NCI-H345 (cell line): Measurements from ENCODE around the gene VPS50.
A peak's percentile ranks its signal among the peaks of the same experiment; 100 is the strongest.

ENCODE experiments used
- DNase-seq: peaks from one replicate; lab custom pipeline; 2025; lab: John Stamatoyannopoulos, UW

The VPS50 gene, protein sequence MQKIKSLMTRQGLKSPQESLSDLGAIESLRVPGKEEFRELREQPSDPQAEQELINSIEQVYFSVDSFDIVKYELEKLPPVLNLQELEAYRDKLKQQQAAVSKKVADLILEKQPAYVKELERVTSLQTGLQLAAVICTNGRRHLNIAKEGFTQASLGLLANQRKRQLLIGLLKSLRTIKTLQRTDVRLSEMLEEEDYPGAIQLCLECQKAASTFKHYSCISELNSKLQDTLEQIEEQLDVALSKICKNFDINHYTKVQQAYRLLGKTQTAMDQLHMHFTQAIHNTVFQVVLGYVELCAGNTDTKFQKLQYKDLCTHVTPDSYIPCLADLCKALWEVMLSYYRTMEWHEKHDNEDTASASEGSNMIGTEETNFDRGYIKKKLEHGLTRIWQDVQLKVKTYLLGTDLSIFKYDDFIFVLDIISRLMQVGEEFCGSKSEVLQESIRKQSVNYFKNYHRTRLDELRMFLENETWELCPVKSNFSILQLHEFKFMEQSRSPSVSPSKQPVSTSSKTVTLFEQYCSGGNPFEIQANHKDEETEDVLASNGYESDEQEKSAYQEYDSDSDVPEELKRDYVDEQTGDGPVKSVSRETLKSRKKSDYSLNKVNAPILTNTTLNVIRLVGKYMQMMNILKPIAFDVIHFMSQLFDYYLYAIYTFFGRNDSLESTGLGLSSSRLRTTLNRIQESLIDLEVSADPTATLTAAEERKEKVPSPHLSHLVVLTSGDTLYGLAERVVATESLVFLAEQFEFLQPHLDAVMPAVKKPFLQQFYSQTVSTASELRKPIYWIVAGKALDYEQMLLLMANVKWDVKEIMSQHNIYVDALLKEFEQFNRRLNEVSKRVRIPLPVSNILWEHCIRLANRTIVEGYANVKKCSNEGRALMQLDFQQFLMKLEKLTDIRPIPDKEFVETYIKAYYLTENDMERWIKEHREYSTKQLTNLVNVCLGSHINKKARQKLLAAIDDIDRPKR

DNA sequence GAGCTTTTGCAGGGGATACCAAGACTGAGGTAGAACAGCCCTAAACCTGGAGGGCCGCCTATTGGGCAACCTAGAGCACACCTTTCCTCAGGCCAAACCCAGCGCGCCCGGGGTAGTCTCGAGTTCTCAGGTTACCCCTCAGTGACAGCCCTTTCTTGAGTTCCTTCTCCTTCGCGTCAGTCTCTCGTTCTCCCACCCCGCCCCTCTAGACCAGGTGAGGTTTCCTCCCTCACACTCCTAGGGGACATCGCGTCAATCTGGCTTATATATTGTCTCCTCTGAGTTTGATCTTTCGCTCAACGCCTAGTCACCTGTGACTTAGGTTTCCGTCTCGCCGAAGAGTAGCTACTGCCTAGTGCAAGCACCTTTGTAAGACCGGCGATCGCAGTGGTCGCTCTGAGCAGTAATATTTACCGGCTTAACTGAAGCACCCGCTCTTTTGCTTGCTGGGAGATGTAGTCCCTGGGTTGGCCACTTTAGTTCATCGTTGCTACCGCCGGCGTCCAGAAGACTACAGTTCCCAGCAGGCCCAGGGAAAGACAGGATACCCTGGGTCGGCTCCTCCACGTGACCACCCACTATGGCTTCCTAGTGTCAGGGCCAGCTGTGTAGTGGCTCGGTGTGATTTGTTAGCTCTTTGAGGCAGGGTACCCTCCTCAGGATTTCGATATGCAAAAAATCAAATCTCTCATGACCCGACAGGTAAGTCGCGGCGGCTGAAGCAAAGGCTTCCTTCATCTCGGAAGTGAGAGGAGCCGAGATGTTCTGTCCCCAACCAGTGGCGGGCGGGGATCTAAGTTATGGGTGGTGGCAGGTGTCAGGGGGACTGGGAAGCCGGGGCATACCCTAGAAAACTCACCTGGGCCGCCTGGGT, at the start of gene VPS50:
TSS of gene VPS50 (plus strand) at position 568 of the 874 bp plus-strand sequence. CDS start at position 670, 102 bp downstream.
- DNase-seq = peak; percentile 98

GRCh38 chr7:93185303-93186027, 46.7 kb upstream of the VPS50 start:
- DNase-seq = no peak

DNA sequence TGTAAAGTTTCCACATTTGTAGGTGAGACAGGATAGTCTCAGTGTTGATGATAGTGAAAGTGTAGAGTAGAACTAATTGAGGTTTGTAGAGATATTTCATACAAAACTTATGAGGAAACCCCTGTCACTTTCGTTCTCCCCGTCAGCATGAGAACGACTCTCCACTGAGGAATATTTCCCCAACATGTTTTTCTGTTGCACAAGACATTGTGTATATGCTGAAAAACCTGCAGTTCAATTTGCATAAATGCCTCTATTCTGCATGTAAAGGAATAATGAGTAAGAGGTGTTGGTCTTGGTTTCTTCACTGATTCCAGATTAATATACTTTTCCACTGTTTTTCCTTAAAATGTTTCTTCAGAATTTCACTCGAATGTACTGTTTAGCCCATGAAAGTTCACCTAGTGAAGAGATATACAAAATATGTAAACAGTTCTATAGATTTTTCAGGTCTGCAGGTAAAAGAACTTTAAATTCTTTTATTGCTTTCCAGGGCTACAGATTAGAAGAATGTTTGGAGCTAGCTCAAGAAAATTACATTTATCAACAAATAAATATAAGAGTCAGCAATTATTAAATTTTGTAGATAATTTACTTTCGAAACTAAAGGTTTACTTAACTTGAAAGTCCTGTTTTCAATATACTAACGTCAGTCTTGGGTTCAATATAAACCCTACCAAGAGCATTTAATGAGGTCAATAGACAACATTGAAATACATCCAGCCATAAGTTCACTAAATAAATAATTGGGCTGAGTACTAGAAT, 43.1 kb upstream of the VPS50 start:
- no peak for DNase-seq

- DNase-seq = no peak
Measured at GRCh38 chr7:93194386-93194785, 37.8 kb upstream of the VPS50 start.

DNA sequence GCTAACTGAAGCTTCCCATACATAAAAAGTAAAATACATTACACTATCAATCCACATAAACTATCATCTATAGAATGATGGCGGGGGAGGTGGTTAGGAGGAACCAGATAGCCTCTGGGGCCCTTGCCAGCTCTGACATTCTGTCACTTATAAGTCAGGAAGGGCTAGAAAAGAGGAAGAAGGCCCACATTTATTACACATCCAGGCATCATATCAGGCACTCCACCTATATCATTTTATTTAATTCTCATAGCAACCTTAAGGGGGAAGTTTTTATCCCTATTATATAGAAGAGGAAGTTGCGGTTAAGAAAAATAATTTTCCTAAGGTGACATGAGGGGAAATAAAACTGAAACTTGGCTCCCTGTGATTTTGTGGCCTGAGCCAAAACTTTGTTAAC, 35.8 kb upstream of the VPS50 start:
- no peak for DNase-seq

DNA sequence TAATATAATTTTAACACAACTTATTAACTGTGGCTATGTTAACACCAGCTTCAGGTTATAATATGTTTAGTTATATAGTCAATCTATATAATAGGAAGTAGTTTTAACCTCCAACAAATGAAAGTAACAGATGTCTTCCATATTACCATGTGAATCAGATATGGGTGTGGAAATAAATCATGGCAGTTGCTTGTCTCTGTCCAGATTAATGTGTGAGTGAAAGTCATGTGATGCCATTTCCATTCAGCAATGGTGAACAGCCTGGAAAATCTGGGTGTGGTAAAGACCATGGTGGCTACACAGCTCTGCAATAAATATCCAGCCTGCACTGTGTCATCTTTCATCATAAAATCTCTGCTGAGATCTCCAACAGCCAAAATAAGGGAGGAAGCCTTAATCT, 33.7 kb upstream of the VPS50 start:
- DNase-seq = no peak

- DNase-seq = no peak
Measured at GRCh38 chr7:93202594-93203250, 29.4 kb upstream of the VPS50 start.

GRCh38 chr7:93203496-93203895, 28.7 kb upstream of the VPS50 start:
- DNase-seq = peak; percentile 72

DNA sequence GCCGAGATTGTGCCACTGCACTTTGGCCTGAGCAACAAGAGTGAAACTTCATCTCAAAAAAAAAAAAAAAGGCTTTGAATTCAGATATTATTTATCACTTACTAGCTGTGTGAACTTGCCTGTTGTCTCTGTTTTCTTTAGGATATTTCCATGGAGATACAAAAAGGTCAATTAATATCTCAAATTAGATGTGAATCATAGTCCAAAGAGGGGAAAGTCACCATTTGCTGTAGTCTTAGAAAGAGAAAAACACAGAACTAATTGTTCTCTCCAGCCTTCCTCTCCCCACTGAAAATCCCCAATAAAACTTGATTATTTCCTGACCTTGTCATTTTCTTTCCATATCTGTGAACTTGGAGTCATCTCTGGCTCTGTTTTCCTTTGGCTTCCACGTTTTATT, 27.1 kb upstream of the VPS50 start:
- no peak for DNase-seq

GRCh38 chr7:93211228-93211818, 20.8 kb upstream of the VPS50 start:
- DNase-seq = no peak

DNA sequence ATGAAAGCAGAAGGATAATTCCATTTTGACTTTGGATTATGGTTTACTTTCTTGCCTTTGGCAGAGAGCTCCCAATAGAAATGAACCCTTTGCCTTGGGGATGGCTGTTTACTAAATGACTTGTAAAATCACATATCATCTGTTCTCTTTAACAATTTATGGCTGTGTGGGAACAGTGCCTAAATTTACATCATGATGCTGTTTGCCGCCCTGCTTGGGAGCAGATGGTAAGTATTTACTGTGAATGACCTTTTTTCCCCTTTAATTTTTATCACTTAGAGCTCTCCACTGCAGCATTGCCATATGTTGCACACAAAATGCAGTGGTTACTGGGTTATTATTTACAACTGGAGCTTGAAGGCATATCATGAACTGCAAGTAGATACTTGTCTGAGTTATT, 19.3 kb upstream of the VPS50 start:
- no peak for DNase-seq

- no peak for DNase-seq
Measured at GRCh38 chr7:93218997-93219827, 13.0 kb upstream of the VPS50 start.

DNA sequence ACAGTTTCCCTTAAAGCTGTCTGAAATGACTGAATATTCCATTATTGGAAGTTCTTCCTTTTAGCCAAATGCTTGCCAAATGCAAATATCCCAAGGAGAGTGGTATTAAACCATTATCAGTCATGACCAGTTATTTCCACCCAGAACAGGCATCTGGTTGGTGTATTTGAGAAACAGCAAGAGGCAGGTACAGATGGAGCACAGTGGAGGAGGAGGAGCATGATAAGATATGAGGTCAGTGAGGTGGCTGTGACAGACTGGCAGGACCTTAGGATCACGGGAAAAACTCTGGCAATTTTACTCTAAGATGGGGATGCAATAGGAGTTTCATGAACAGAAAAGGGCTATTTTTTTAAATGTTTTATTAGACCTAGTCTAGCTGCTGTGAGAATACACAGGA, 12.3 kb upstream of the VPS50 start:
- DNase-seq = no peak

- peak; percentile 79 for DNase-seq
Measured at GRCh38 chr7:93226310-93226709, 5.9 kb upstream of the VPS50 start, which contains the start of gene HEPACAM2. HEPACAM2 (minus strand) TSS chr7:93226469.

GRCh38 chr7:93228302-93228701, 3.9 kb upstream of the VPS50 start:
- peak; percentile 75 for DNase-seq

GRCh38 chr7:93231259-93231658, 907 bp upstream of the VPS50 start:
- no peak for DNase-seq

DNA sequence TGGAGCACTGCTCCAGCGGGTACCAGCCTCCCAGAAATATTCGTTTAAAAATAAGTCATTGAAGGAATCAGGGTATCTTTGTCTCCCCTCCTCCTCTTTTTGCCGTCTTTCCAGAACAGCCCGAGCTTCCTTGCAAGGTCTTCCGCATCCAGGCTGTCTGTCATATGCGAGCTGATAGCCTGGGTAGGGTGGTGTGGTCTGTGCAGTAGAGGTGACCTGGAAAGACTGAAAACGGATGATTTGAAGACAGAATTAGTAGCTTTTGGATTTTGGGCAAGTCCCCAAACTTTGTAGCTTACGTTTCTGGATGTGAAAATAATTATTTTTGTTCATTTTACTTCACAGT, 480 bp downstream of the VPS50 start:
- no peak for DNase-seq

GRCh38 chr7:93235541-93235940, 3.4 kb downstream of the VPS50 start:
- DNase-seq = no peak

DNA sequence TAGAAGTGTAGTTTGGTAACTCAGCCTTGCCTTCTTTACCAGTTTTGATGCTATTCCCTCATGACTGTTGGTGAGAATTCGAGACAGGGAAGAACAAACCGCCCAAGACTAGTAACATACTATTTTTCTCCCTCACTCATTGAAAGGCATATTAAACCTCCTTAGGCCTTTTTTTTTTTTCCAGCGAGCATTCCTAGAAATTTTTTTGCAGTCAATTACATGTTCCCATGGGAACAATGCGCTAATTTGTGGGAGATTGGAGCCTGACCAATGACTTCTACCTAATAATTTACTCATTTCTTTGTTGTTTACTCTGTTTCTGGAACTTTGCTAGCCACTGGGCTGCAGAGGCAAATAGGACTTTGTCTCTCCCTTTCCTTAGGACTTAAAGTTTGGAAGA, 6.0 kb downstream of the VPS50 start:
- DNase-seq = no peak
